ENCODE measurements around the gene GORASP1.

The GORASP1 gene

GRCh38 chr3:39107388-39108199 is at the start of gene GORASP1, which contains the start of gene TTC21A:
Gene GORASP1 (minus strand): TSS chr3:39107627. CDS start chr3:39107541, 86 bp downstream.
Gene TTC21A (plus strand): TSS chr3:39107680. CDS start chr3:39107838, 158 bp downstream.
- Histone ChIP-seq H3K4me3 (ENCODE audit: low read depth in 1 of 2, low read length in 2 of 2) (peak within 1 kb of the TSS; percentile 93 to 95), H3K9ac (ENCODE audit: low read depth in 1 of 2, low read length in 2 of 2) (peak within 1 kb of the TSS; percentile 81 to 90), H3K9me3 (ENCODE audit: control insufficient read depth in 1 of 2, low read length in 2 of 2) (no peaks in the 10 kb centered on the region), H3K27me3 (ENCODE audit: control insufficient read depth in 1 of 2, insufficient read depth in 2 of 2, low read length in 2 of 2) (no peaks in the 10 kb centered on the region), H3K36me3 (ENCODE audit: control insufficient read depth in 1 of 2, insufficient read depth in 2 of 2, low read length in 2 of 2) (peaks cover 2 to 8% of the 10 kb centered on the region in 2 donors), H3K27ac (ENCODE audit: low read depth, low read length) (peak within 1 kb of the TSS; percentile 89), H3K4me1 (ENCODE audit: control insufficient read depth in 1 of 2, insufficient read depth in 2 of 2, low read length in 2 of 2) (peaks cover 37 to 43% of the 10 kb centered on the region in 2 donors)

- Histone ChIP-seq H3K27ac (ENCODE audit: low read depth, low read length) (no peak overlapping the region), H3K4me3 (ENCODE audit: low read depth in 1 of 2, low read length in 2 of 2) (no peak overlapping the region)
Observed at GRCh38 chr3:39156421-39156820, 49.0 kb upstream of the GORASP1 start.

GRCh38 chr3:39154280-39155021 is 47.0 kb upstream of the GORASP1 start:
- H3K27me3 ChIP-seq (ENCODE audit: control insufficient read depth in 1 of 2, insufficient read depth in 2 of 2, low read length in 2 of 2), result no peaks in the 10 kb centered on the region
- H3K9ac ChIP-seq (ENCODE audit: low read depth in 1 of 2, low read length in 2 of 2), result peak overlapping the region; percentile 38 to 63
- H3K36me3 ChIP-seq (ENCODE audit: control insufficient read depth in 1 of 2, insufficient read depth in 2 of 2, low read length in 2 of 2), result no peaks in the 10 kb centered on the region
- peaks cover 48 to 49% of the 10 kb centered on the region in 2 donors for H3K4me1 ChIP-seq (ENCODE audit: control insufficient read depth in 1 of 2, insufficient read depth in 2 of 2, low read length in 2 of 2)
- H3K4me3 ChIP-seq (ENCODE audit: low read depth in 1 of 2, low read length in 2 of 2), result peak overlapping the region; percentile 38 to 51
- H3K27ac ChIP-seq (ENCODE audit: low read depth, low read length), result peak overlapping the region; percentile 70
- no peaks in the 10 kb centered on the region for H3K9me3 ChIP-seq (ENCODE audit: control insufficient read depth in 1 of 2, low read length in 2 of 2)

More at GRCh38 chr3:39156421-39156820, 49.0 kb upstream of the GORASP1 start:
- no peaks in the 10 kb centered on the region for H3K27me3 ChIP-seq (ENCODE audit: control insufficient read depth in 1 of 2, insufficient read depth in 2 of 2, low read length in 2 of 2)
- no peaks in the 10 kb centered on the region for H3K36me3 ChIP-seq (ENCODE audit: control insufficient read depth in 1 of 2, insufficient read depth in 2 of 2, low read length in 2 of 2)
- H3K9ac ChIP-seq (ENCODE audit: low read depth in 1 of 2, low read length in 2 of 2), result no peak overlapping the region
- H3K9me3 ChIP-seq (ENCODE audit: control insufficient read depth in 1 of 2, low read length in 2 of 2), result no peaks in the 10 kb centered on the region
- H3K4me1 ChIP-seq (ENCODE audit: control insufficient read depth in 1 of 2, insufficient read depth in 2 of 2, low read length in 2 of 2), result peaks cover 28 to 30% of the 10 kb centered on the region in 2 donors

GRCh38 chr3:39153977-39154279 is 46.5 kb upstream of the GORASP1 start:
- Histone ChIP-seq H3K9ac (ENCODE audit: low read depth in 1 of 2, low read length in 2 of 2) (peak overlapping the region; percentile 38 to 63), H3K4me3 (ENCODE audit: low read depth in 1 of 2, low read length in 2 of 2) (peak overlapping the region; percentile 38 to 51), H3K4me1 (ENCODE audit: control insufficient read depth in 1 of 2, insufficient read depth in 2 of 2, low read length in 2 of 2) (peaks cover 53 to 55% of the 10 kb centered on the region in 2 donors), H3K9me3 (ENCODE audit: control insufficient read depth in 1 of 2, low read length in 2 of 2) (no peaks in the 10 kb centered on the region), H3K27ac (ENCODE audit: low read depth, low read length) (peak overlapping the region; percentile 70), H3K36me3 (ENCODE audit: control insufficient read depth in 1 of 2, insufficient read depth in 2 of 2, low read length in 2 of 2) (no peaks in the 10 kb centered on the region), H3K27me3 (ENCODE audit: control insufficient read depth in 1 of 2, insufficient read depth in 2 of 2, low read length in 2 of 2) (no peaks in the 10 kb centered on the region)

- no peaks in the 10 kb centered on the region for H3K27me3 ChIP-seq (ENCODE audit: control insufficient read depth in 1 of 2, insufficient read depth in 2 of 2, low read length in 2 of 2)
- peaks cover 0 to 3% of the 10 kb centered on the region in 2 donors for H3K36me3 ChIP-seq (ENCODE audit: control insufficient read depth in 1 of 2, insufficient read depth in 2 of 2, low read length in 2 of 2)
- peak overlapping the region; percentile 99 for H3K27ac ChIP-seq (ENCODE audit: low read depth, low read length)
- H3K4me1 ChIP-seq (ENCODE audit: control insufficient read depth in 1 of 2, insufficient read depth in 2 of 2, low read length in 2 of 2), result peaks cover 78 to 81% of the 10 kb centered on the region in 2 donors
- H3K9ac ChIP-seq (ENCODE audit: low read depth in 1 of 2, low read length in 2 of 2), result peak overlapping the region; percentile 98 to 99
- H3K4me3 ChIP-seq (ENCODE audit: low read depth in 1 of 2, low read length in 2 of 2), result peak overlapping the region; percentile 95 to 98
- H3K9me3 ChIP-seq (ENCODE audit: control insufficient read depth in 1 of 2, low read length in 2 of 2), result no peaks in the 10 kb centered on the region
Observed at GRCh38 chr3:39150803-39151631, 43.6 kb upstream of the GORASP1 start.

- Histone ChIP-seq H3K4me1 (ENCODE audit: control insufficient read depth in 1 of 2, insufficient read depth in 2 of 2, low read length in 2 of 2) (peaks cover 77 to 81% of the 10 kb centered on the region in 2 donors), H3K27me3 (ENCODE audit: control insufficient read depth in 1 of 2, insufficient read depth in 2 of 2, low read length in 2 of 2) (no peaks in the 10 kb centered on the region), H3K27ac (ENCODE audit: low read depth, low read length) (peak overlapping the region; percentile 99), H3K9me3 (ENCODE audit: control insufficient read depth in 1 of 2, low read length in 2 of 2) (no peaks in the 10 kb centered on the region), H3K36me3 (ENCODE audit: control insufficient read depth in 1 of 2, insufficient read depth in 2 of 2, low read length in 2 of 2) (peaks cover under 1 to 6% of the 10 kb centered on the region in 2 donors), H3K4me3 (ENCODE audit: low read depth in 1 of 2, low read length in 2 of 2) (peak overlapping the region; percentile 95 to 98), H3K9ac (ENCODE audit: low read depth in 1 of 2, low read length in 2 of 2) (peak overlapping the region; percentile 98 to 99)
Observed at GRCh38 chr3:39150148-39150802, 42.8 kb upstream of the GORASP1 start.

- Histone ChIP-seq H3K9me3 (ENCODE audit: control insufficient read depth in 1 of 2, low read length in 2 of 2) (no peaks in the 10 kb centered on the region), H3K9ac (ENCODE audit: low read depth in 1 of 2, low read length in 2 of 2) (peak overlapping the region; percentile 98 to 99), H3K27ac (ENCODE audit: low read depth, low read length) (no peak overlapping the region), H3K4me1 (ENCODE audit: control insufficient read depth in 1 of 2, insufficient read depth in 2 of 2, low read length in 2 of 2) (peaks cover 73 to 77% of the 10 kb centered on the region in 2 donors), H3K27me3 (ENCODE audit: control insufficient read depth in 1 of 2, insufficient read depth in 2 of 2, low read length in 2 of 2) (no peaks in the 10 kb centered on the region), H3K36me3 (ENCODE audit: control insufficient read depth in 1 of 2, insufficient read depth in 2 of 2, low read length in 2 of 2) (peaks cover 7 to 11% of the 10 kb centered on the region in 2 donors), H3K4me3 (ENCODE audit: low read depth in 1 of 2, low read length in 2 of 2) (no peak overlapping the region)
Observed at GRCh38 chr3:39149498-39150147, 42.2 kb upstream of the GORASP1 start.

GRCh38 chr3:39149059-39149455 is 41.6 kb upstream of the GORASP1 start:
- no peak overlapping the region for H3K4me3 ChIP-seq (ENCODE audit: low read depth in 1 of 2, low read length in 2 of 2)
- peaks cover 67 to 74% of the 10 kb centered on the region in 2 donors for H3K4me1 ChIP-seq (ENCODE audit: control insufficient read depth in 1 of 2, insufficient read depth in 2 of 2, low read length in 2 of 2)
- H3K27ac ChIP-seq (ENCODE audit: low read depth, low read length), result peak overlapping the region; percentile 28
- no peaks in the 10 kb centered on the region for H3K9me3 ChIP-seq (ENCODE audit: control insufficient read depth in 1 of 2, low read length in 2 of 2)
- no peaks in the 10 kb centered on the region for H3K27me3 ChIP-seq (ENCODE audit: control insufficient read depth in 1 of 2, insufficient read depth in 2 of 2, low read length in 2 of 2)
- peak overlapping the region in 1 of 2 donors; percentile 42 for H3K9ac ChIP-seq (ENCODE audit: low read depth in 1 of 2, low read length in 2 of 2)
- peaks cover 12 to 16% of the 10 kb centered on the region in 2 donors for H3K36me3 ChIP-seq (ENCODE audit: control insufficient read depth in 1 of 2, insufficient read depth in 2 of 2, low read length in 2 of 2)

Data from duodenal mucosa (tissue), 2 donors.